Non-pigmented ciliary epithelial cell (primary cell): ENCODE data around the gene UPF3B.
"Not testable (repeated sequence)": the region's sequence is repeated elsewhere in the genome, so short reads cannot be mapped to it uniquely, and the experiment has no call there.

Experiments
- DNase-seq: peaks from one replicate; pipeline ENCODE4 v3.0.0-alpha.2; 2010; ENCODE audit warnings: low read depth

UPF3B gene

DNA sequence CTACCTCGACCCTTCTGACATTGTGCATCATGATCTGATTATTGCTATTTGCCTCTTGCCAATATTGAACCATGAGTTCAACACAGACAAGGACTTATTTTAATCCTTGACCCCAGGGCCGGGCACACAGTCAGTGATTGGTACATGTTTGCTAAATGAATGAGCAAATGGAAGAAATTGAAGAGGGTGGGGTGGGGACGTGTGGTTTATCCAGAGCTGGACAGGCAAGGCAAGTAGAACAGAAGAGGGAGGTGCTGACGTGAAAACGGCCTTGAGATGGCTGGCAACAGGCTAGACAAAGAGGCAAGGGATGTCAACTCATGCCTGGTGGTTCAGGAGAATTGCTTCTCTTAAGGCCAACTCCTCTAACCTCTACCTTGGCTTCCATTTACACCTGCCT is 28.5 kb downstream of the UPF3B start:
- not testable (repeated sequence) for DNase-seq

DNA sequence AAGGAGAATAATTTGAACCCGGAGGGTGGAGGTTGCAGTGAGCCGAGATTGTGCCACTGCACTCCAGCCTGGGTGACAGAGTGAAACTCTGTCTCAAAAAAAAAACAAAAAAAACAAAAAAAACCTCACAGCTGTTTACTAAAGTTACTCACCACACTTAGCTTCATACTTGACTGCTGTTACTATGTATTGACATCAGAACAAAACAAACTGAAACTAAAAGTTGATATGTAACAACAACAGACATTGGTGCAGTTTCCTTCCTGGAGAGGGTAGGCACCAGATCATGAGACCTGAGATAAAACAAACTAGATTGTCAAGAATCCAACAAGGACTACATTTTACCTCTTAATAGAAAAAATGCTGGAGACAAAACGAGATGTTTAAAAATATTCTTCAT is 31.1 kb downstream of the UPF3B start:
- DNase-seq: not testable (repeated sequence)

DNA sequence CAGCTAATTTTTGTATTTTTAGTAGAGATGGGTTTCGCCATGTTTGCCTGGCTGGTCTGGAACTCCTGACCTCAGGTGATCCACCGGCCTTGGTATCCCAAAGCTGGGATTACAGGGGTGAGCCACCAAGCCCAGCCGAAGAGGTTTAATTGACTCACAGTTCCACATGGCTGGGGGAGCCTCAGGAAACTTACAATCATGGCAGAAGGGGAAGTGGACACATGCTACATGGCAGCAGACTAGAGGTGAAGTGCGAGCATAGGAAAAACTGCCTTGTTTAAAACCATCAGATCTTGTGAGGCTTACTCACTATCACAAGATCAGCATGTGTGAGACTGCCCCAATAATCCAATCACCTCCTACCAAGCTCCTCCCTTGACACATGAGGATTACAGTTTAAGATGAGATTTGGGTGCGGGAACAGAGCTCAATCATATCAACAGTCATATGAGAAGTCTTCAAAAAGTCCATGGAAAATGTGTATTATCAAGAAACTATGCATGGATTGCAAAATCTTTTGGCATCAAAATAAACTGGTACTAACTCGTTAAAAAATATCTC is 35.6 kb downstream of the UPF3B start:
- no peak for DNase-seq

DNA sequence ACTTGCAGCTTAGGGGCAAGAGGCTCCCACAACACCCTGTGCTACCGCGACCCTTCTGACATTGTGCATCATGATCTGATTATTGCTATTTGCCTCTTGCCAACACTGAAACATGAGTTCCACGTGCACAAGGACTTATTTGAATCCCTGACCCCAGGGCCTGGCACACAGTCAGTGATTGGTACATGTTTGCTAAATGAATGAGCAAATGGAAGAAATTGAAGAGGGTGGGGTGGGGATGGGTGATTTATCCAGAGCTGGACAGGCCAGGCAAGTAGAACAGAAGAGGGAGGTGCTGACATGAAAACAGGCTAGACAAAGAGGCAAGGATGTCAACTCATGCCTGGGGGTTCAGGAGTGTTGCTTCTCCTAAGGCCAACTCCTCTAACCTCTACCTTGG is 36.5 kb downstream of the UPF3B start:
- no peak for DNase-seq

DNA sequence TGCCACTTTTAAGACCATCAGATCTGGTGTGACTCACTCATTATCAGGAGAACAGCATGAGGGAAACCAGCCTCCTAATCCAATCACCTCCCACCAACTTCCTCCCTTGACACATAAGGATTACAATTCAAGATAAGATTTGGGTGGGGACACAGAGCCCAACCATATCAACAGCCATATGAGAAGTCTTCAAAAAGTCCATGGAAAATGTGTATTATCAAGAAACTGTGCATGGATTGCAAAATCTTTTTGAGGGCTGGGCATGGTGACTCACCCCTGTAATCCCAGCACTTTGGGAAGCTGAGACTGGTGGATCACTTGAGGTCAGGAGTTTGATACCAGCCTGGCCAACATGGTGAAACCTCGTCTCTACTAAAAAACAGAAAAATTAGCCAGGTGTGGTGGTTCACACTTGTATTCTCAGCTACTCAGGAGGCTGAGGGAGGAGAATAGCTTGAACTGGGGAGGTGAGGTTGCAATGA is 43.5 kb downstream of the UPF3B start:
- DNase-seq: no peak

DNA sequence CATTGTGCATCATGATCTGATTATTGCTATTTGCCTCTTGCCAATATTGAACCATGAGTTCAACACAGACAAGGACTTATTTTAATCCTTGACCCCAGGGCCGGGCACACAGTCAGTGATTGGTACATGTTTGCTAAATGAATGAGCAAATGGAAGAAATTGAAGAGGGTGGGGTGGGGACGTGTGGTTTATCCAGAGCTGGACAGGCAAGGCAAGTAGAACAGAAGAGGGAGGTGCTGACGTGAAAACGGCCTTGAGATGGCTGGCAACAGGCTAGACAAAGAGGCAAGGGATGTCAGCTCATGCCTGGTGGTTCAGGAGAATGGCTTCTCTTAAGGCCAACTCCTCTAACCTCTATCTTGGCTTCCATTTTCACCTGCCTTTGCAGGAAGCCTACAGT is 44.3 kb downstream of the UPF3B start:
- DNase-seq: not testable (repeated sequence)

DNA sequence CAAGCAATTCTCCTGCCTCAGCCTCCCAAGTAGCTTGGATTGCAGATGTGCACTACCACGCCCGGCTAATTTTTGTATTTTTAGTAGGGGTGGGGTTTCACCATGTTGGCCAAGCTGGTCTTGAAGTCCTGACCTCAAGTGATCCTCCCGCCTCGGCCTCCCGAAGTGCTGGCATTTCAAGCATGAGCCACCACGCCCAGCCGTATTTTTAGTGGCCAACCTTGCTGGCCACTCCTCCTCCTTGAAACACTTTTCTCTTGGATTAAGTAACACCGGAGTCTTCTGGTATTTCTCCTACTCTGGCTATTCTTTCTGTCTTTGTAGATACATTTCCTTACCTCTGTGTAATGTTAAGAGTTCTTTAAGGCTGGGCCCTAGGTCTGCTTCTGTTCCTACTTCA is 50.2 kb downstream of the UPF3B start:
- DNase-seq: no peak

DNA sequence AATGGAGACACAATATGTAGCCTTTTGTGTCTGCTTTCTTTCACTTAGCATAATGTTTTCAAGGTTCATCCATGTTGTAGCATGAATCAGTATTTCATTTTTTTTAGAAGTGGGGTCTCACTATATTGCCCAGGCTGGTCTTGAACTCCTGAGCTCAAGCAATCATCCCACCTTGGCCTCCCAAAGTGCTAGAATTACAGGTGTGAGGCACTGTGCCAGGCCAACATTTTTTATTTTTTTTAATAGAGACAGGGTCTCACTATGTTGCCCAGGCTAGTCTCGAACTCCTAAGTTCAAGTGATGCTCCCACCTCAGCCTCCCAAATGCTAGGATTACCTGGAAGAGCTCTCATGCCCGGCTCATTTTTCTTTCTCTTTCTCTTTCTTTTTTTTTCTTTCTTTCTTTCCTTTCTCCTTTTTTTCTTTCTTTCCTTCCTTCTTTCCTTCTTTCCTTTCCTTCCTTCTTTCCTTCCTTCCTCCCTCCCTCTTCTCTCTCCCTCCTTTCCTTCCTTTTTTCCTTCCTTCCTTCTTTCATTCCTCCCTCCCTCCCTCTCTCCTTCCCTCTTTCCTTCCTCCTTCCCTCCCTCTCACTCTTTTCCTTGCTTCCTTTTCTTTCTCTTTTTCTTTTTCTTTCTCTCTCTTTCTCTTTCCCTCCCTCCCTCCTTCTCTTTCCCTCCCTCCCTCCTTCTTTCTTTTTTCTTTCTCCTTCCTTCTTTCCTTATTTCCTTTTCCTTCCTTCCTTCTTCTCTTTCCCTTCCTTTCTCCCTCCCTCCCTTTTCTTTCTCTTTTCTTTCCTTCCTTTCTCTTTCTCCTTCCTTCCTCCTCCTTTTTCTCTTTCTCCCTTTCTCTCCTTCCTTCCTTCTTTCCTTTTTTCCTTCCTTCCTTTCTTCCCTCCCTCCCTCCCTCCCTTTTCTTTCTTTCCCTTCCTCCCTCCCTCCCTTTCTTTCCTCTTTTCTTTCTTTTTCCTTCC is 51.2 kb downstream of the UPF3B start:
- no peak for DNase-seq

DNA sequence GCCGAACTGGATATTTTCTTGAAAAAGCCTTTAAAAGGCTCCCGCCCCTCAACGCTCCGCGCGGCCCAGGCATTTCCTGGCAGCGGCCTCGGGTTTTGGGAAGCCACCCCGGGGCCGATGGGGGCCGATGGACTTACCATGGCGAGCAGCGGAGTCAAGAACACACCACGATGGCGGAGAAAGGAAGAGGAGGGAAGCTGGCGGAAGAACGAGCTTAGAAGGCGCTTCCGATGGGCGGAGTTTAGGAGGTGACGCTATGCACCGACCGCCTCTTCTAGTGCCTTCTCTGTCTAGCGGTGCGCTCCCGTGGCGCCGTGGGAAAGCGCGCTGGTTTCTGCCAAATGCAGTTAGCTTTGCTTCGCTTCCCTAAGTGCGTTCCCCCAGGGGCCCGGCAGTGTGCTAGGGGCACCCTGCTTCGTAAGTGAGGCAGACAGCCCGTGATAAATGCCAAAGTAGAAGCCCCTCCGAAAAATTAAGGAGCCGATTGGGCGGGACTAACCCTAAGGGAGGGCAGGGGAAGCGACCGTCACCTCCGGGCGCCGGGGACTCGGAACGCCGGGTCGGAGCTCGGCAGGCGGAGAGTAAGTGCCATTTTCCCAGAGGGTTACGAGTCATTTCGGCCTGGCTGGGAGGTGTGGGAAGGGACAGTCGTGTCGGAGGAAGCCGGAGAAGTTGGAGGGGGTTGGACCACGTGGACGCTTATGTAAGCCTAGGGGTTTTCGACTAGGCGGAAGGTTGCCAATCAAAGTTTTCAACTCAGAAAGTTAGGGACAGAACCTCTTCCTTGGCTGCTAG is 61.1 kb downstream of the UPF3B start, which contains the start of gene RPL39:
Gene RPL39 (minus strand): TSS at position 194 of the 795 bp plus-strand sequence. CDS start 54 bp downstream, at position 140.
- DNase-seq: no peak

DNA sequence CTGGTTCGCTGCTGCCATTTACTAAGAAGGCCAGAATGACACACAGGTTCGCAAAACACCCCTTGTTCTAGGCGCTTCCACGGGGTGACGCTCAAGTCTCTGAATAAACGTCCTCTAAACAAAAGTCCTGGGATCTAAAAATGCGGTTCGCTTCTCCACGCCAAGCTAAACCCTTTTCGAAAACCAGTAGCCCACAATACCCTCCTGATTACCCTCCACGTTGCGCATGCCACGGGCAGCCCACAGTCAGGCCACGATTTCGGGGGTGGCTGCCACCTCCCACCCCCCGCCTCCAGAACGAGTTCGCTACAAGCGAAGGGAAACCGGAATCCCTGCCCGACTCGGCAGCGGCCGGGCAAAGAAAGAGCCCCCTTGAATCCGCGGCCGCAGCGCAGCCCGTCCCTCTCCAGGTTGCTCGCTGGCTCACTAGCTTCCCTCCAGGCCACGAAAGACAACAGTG is 61.8 kb downstream of the UPF3B start:
- DNase-seq: no peak

DNA sequence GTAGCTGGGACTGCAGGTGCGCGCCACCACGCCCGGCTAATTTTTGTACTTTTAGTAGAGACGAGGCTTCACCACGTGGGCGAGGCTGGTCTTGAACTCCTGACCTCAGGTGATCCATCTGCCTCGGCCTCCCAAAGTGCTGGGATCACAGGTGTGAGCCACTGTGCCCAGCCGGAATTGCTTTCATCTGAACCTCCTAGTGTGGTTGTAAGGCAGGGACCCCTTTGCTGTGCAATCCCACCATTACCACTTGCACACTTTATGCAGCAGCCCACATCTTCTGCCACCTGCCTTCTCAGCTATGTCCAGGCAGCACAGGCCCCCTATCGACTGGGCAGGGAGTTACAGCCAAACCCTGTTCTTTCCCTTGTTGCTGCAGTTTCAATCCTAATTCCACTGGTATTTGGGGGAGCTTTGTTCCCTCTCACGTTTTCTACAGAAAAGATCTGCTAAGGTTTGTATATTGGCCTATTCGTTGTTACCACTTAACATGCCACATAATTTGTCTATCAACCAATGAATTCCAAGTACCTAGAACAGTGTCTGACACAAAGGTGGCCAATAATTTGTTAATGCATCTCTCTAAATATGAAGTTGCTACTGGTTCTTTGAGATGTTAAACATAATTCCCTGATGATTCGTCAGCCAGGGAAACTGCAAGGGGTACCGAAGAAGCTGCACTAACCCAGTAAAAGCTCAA is 67.9 kb downstream of the UPF3B start:
- DNase-seq: no peak
